GM21619 (cell line): ENCODE measurements around the gene ARID5B.
A peak's percentile ranks its signal among the peaks of the same experiment; 100 is the strongest.

Experiments used
- ATAC-seq: cut with Tn5 transposase; IDR thresholded peaks from one replicate; pipeline ENCODE4 v1.9.1; 2021; ENCODE audit not compliant: unreplicated experiment

The ARID5B gene

DNA sequence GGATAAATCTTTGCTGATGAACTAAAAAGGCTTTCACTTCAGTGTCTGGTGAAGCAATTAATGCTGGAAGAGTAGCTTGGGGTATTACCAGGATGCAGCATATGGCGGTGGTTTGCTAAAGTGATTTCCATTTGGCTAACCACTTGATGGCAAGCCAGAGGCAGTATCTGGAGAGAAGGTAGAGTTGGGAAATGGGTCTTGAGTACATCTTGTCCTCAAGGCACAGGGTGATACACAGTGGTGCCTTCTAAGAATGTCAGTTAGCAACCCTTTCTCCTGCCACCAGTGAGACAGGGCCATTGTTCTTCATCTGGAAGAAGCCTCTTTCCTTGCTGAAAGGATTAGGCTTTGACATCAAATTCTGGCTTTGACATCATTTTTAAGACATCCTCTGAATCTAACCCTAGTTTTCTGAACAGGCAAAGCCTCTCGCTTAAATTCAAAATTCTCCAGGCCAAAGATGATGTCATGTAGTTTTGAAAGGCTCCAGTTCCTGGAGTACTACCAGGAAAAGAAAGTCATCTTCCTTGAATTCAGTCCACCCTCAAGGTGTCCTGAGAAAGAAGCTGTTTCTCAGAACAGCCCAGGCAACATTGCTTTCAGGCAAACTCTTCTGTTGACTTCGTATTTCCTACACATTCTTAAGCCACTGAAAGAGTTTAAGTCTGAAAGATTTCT, 162.4 kb downstream of the ARID5B start:
- no peak for ATAC-seq

DNA sequence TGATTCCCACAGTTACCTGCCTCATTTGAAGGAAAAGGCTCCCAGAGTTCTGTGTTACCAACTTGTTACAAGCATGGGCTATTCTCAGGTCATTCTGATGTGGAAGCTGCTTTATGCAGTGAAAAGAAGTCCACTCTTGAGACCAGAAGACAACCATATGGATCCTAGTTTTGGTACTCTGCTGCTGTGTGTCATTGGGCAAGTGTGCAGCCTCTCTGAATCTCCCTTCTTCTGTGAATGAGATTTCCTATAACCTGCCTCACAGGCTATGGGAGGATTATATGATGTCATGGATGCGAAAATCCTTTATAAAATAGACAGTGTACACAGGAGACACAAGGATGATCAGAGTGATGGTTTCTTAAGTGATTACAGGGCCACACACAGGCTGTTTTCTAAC, 166.1 kb downstream of the ARID5B start:
- ATAC-seq: no peak

DNA sequence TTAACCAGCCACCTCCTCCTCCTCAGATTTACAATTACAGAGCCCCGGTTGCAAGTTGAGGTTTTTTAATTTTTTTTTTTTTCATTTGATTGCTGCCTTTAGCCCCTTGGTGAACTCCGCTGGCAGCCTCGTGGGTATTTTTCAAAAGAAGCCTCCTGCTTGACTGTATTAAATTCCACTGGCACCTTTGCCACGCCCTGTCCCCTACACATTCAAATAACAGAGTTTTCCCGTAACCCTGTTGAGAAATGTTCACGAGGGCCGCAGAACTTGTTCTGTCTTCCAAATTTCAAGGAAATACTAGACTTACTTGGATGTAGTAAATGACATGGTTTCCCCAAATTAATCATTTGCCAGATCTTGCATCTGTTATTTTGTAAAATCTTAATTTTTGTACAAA, 167.0 kb downstream of the ARID5B start:
- ATAC-seq: no peak

DNA sequence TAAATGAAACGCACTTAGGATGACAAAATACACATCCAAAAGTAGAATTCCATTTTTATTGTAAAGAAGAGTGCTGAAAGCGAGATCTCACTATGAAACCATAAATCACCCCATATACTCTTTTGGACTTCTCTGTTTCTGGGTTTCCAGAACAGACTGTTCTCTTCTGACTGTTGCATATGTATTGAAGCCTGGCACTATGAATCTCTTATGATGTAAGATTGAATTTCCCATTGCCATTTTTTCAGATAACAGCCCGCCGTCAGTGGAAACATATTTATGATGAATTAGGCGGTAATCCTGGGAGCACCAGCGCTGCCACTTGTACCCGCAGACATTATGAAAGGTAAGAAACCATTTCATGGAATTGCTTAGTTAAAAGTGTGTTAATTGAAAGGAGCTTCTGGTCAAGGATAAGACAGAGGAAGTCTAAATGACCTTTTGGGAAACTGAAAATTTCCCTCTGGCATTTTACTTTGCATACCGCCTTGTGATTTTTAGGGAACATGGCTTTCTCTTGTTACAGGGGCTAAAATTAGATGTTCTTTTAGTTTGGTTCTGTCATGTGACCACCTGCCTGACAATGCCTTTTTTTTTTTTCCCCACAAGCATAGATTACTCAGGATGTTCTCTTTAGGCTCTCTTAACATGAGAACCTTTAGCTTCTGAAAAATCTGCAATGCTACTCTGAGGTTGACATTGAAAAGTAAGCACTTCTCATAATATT, 168.1 kb downstream of the ARID5B start:
- no peak for ATAC-seq

DNA sequence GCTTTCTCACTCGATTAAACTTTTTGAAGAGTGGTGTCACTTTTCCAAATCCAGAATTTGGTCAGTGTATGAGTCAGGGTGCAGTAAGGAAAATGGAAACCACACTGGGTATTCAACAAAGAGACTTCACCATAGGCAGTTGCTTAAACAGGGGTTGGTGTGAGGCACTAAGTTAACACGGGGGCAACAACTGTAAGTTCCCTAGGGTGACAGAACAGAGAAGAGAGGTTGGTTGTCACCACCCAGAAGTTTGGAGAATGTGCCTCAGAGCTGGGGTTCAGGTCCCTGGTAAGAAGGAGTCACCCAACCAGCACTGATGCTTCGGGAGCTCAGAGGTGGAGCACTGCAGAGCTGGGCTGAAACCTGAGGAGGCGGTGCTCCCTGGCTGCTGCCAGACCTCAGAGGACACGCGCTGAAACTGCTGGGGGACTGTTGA, 170.4 kb downstream of the ARID5B start:
- ATAC-seq: no peak

DNA sequence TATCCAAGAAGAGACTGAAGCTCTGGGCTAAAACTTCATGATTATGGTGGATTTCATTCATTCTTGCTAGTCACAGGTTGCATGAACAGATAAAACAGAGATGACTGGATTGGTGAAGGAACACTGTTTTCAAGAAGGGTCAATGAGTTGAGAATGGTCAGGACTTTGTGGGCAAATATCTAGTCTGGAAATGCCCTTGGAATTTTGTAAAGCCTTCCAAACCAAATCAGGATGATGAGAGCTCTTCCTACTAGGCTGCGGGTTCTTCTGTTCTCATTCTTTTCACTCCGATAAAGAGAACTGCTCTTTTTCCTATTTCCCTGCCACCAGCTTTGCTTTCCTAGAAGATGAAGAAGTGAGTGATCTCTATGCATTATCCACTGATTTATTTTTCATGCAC, 171.4 kb downstream of the ARID5B start:
- no peak for ATAC-seq

DNA sequence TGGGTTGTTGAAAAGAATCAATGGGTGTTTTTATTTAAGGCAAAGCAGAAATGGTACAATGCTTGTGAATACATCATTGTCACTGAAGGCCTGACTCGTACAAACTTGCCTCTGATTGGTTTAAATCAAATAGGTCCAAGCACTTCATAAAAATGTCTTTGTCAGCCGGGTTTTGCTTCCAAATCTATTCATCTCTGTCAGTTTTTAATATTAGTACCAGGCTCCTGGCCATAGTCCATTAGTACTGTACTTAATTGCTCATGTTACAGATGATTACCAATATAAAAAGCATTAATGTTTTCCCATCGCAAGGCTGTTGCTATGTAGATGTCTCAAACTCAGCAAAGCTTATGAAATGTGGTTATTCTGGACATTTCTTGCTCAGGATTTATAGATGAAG, 171.9 kb downstream of the ARID5B start:
- no peak for ATAC-seq

DNA sequence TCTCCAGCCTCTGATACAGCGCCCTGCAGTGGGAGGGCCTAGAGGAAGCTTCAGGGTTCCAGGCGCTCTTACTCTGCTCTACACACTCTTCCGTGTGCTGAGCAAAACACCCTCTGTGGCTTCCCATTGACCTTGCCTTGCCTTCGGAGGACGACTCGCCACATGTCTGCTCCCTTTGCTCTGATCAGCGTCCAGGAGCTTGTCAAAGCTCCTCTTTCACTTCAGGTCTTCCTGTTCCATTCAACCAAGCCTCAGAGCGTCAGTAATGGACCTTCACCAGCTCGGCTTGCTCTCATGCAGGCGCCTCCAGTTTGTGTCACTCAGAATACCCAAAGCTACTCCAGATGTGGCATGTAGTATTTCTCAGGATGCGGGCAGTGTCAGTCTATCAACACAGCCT, 173.9 kb downstream of the ARID5B start:
- no peak for ATAC-seq

DNA sequence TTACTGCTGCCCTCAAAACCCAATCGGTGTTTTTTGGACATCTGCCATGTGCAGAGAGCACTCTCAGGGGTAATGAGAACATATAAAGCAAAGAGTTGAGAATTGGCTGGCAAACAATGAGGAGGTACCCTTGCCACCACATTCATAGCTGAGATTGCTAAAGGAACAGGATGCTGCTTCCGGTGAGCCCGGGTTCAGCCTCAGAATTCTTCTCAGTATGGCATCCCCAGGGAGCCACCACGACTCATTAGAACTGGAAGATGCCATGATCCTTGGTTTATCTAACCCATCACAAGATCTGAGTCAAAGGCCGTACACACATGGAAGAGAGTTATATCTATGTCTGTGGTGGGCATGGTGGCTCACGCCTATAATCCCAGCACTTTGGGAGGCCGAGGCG, 174.4 kb downstream of the ARID5B start:
- ATAC-seq: no peak

DNA sequence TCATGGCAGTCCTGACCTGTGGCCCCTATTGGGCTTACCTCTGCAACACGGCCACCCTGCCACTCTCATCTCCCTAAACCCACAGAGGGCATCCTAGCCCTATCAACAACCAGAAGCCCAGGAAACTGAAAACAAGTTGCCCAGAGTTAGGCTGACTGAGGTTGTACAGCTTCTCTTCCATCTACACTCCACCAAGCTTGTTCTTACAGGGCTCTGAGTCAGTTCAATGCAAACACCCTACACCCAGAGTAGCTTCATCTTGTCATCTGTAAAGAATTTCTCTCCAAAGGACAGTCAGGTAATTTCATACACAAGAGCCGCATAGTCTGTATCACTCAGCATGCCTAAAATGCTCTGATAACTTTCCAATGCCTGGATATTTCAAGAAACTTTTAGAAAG, 175.4 kb downstream of the ARID5B start:
- ATAC-seq: no peak

DNA sequence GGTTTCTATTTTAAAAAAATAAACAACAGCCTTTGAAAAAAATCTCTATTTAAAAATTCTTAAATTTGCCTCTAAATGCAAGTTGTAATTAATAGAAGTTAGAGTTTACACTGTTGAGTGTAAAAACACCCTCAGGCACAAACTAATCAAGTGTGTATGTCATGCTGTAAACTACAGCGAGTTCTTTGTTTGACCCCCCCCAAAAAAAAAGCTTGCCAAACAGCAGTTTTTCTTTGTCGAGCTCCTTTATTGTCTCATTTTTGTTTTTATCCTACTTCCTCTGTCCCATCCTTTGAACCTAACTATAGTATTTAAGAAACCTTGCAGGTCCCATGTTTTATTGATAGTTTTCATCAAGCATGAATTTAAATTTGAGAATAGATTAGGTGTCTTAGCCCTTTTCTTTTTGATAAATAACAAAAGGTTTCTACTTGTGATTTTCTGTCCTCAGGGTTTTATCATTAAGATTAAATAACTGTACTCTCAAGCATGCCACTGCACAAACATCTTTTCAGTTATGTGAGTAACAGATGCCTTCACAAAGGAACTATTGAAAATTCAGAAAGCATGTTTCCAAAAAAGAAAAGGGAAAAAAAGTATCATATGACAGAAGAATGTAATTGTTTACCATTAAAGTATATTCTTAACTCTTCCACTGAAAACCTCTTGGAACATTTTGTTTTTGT, 176.0 kb downstream of the ARID5B start:
- no peak for ATAC-seq

DNA sequence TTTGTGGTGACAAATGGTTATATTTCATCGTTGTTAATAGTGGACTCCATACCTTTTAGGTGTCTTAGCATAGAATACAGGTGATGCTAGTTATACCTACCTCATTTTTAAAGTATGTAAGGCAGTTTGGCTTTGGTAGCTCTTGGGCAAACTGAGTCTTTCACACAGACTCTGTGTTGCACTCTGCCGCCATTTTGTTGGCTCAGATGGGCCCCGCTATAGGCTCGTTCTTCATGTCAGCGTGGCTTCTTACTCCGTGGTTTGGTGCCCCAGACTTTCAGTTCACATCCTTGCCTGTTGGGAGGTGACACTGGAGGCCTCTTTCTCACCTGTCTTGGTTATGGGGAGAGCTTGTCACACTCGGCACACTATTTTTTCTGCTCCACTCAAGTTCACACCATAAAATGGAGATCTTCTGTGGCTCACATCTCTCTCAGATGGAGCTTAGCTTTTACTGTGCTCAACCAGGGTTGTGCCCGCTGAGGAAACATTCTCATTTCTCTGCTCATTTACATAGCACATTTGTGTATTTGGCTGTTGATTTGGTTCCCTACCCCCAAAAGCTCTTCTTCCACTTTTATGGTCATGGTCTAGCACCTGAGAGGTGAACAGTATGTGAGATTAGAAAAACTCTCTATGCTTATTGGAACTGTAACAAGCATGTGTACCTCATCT, 178.5 kb downstream of the ARID5B start:
- peak; percentile 65 for ATAC-seq

DNA sequence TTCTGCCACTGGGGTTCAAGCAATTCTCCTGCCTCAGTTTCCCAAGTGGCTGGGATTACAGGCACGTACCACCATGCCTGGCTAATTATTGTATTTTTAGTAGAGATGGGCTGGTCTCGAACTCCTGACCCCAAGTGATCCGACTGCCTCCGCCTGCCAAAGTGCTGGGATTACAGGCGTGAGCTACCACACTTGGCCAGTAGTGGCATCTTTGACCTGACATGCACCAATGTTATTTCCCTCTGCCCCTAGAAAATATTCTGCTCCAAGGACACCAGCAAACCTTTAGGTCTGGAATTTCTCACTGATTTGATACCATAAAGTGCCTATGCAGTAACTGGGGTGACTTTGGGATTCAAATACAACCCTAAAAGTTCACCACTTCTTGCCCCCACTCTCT, 179.4 kb downstream of the ARID5B start:
- no peak for ATAC-seq

DNA sequence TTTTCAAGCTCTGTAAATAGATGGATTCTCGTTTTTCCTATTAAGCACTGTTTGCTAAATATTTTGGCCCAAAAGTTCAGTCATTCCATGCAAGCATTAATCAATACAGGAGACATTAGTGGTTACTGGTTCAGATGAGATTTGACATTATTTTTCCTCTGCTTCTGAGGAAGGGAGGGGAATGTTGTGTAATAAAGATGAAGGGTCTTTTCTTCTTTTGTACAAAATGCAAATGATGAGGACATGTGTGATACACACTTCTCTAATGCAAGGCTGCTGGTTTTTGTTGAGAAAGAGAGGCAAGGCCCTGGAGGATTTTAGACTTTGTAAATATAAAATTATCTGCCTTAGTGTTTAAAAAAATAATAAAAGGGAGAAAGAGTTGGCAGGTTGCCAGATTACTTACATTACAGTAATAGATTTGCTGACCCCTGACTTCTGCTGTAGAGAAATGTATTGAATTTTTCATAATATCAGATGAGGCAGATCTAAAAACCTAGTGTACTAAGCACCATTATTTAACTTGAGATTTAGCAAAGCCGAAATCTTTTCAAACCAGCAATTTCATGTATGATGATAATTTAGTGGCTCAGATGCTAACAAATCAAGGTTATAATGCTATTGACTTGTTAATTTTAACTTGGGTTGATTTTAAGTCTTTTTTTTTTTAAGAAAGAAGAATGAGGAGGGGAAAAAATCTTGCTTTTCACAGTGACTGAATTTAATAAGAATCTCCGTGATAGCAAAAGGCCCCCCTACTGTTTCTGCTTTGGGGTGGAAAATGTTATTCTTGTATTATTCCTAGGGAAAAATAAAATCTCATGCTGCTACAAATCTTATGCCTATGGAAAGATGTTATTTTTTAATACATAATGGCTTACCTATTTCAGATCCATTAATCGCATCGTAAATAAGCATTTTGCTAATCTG, 180.1 kb downstream of the ARID5B start:
- no peak for ATAC-seq

DNA sequence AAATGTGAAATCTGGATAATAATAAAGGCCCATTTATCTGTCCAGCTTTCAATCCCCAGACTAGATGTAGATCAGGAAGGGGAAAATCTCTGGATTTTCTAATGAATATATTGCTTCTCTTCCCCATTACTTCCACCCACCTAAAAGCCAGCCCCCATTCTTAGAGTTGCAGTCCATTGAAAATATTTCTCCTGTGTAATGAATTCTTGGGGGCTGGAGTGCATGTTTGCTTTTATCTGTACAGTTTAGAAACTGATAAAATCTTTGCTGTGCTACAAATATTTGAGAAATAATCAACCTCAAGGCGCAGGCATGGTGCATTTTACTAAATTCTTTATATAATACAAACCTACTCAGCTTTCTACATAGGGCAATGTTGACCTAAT, 180.8 kb downstream of the ARID5B start:
- no peak for ATAC-seq

DNA sequence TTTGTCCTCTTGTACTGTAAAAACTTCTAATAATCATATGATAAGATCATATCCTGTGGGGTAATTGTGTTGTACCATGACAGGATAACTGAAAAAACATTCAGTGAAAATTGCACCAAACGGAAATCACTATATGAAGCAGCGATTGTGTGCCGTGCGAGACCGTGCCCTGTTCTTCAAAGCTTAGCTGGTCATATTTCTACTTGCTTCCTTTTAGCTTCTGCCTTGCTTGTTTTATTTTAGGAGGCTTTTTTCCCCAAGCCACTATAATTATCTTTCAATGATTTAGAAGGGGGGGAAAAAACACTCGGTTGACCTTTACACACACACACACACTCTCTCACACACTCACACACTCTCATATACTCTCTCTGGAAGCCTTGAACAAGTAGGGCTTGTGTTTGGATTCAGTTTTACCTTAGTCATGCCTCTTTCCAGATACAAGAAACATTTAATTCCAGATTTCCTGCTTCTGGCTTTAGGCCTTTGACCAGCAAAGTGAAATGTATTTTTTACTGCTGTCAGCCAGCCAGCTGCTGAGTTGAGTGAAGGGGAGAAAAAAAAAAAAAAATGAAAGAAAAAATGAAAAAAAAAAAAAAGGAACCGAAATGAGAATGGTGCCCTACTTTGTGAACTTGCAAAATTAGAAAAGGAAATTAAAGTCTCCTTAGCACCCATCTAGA, 181.4 kb downstream of the ARID5B start:
- peak; percentile 40 for ATAC-seq

DNA sequence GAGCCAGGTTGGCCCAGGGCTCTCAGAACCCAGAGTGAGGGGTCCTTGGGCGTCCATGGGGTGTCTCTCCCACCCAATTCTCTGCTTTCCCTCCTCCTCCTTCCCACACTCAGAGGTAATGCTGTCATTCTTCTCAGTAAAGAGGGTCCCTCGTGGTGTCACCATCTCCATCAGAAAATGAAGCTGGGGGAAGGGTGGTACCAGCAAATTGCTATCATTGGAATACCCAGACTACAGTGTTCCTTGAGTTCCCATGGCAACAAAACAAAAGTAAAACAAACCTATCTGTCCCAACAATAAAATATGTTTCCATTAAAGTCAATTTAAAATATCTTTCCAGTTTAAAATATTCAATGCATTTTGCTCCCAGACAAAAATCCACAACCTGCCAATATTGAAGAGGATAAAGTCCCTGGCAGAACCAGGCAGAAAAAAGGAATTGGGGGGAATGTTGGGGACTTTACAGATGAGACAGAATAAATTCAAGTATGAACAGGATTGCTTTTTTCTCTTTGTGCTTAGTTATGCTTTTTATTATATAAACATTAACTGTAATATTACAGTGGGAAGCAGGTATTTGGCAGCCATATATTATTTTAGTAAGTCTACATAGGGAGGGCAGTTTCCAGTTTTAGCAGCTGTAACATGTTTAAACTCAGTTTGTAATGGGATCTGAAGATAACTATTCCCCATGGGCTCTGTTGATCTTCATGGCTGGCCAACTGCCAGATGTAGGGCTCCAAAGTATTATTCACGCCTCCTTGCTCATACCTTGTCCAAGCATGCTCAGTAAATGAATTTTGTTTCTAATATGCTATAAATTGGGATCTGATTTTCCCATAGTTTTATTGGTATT, 182.1 kb downstream of the ARID5B start:
- ATAC-seq: no peak

DNA sequence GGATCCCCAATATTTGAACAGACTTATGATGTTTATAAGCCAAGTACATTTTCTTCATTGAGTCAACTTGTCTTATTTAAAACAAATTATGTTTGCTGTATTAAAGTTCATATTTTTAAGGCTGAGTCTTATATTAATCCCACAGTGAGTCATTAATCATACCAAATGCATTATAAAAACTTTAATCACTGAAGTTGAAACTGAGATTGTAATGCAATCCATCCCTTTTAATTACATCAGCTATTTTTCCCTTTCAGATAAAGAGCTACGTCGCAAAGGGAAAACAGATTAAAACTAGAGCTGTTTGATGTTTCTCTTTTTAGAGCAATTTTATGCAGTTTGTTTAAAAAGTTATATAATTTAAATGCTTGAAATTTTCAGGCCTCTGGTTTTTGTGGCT, 183.0 kb downstream of the ARID5B start:
- no peak for ATAC-seq

DNA sequence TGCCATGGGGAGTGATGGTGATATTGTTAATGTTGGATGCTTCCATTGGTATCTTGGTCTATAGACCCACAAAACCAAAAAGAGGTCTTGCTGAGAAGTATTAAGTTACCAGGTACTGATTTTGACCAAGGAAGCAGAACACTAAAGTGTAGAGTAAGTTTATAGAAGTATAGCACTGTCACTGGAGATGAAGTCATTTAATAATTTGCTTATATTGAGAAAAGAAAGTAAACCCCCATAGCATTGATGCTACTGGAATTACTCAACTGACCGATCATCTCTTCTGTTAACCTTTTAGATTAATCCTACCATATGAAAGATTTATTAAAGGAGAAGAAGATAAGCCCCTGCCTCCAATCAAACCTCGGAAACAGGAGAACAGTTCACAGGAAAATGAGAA, 183.9 kb downstream of the ARID5B start:
- no peak for ATAC-seq
